ENCODE data around the gene DNAH14.

DNA sequence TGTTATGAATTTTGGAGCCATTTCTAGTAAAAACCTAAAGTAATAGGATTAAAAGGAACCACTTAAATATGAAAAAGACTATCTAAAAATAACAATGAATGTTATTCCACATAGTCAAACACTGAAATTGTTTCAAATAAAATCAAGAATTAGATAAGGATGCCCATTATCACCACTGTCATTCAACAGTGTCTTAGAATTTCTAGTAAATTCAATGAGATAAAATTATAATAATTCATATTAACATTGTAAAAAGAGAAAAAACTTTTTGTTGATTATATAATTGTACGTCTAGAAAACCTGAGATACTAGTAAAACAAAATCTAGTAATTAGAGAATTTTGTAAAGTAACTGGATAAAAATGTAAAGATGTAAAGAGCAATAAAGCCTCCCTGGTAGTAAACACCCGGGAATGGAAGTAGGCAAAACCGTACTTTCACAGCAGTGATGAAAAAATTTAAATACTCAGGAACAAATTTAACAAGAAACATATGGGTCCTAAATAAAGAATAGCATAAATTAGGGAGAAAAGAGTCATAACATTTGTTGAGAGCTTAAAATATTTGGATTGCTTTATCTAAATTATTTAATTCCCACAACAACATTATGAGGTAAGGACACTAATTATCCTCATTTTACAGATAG is 442.0 kb downstream of the DNAH14 start:
- TF ChIP-seq, protein P1, sequence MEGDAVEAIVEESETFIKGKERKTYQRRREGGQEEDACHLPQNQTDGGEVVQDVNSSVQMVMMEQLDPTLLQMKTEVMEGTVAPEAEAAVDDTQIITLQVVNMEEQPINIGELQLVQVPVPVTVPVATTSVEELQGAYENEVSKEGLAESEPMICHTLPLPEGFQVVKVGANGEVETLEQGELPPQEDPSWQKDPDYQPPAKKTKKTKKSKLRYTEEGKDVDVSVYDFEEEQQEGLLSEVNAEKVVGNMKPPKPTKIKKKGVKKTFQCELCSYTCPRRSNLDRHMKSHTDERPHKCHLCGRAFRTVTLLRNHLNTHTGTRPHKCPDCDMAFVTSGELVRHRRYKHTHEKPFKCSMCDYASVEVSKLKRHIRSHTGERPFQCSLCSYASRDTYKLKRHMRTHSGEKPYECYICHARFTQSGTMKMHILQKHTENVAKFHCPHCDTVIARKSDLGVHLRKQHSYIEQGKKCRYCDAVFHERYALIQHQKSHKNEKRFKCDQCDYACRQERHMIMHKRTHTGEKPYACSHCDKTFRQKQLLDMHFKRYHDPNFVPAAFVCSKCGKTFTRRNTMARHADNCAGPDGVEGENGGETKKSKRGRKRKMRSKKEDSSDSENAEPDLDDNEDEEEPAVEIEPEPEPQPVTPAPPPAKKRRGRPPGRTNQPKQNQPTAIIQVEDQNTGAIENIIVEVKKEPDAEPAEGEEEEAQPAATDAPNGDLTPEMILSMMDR (IDR thresholded peaks at IDR 0.05) = no peak
- no peak for TF ChIP-seq POLR2A (IDR thresholded peaks at IDR 0.05; ENCODE audit: low read length)

All from A549 (cell line).